IMR-90 (cell line): Measurements from ENCODE around the gene ANGPT4. TPM values are rescaled to one million over a fixed set of nuclear protein-coding genes. Genes with fewer than 3 reads are reported as not detected.

Experiments used
- ATAC-seq: fragments of 200-7000 bp; cut with Tn5 transposase; 2 replicates; pipeline ENCODE4 v1.9.1; 2020; ENCODE audit warnings: low read depth, mild to moderate bottlenecking, moderate library complexity
- BruUV-seq: library from RNA; stranded (reverse); fragments of 400-500 nt; replicated peaks from 2 replicates; lab custom pipeline; 2021; lab: Mats Ljungman, UMichigan
- CTCF ChIA-PET: fragments of 300-600 bp; formaldehyde crosslinking; extraction: SDS; loops from one replicate; lab custom pipeline; 2021; ENCODE audit warnings: antibody characterized with exemption; lab: Yijun Ruan, JAX
- POLR2A ChIA-PET: fragments of 300-600 bp; sonication (Branson Sonifier 250); formaldehyde crosslinking; loops from one replicate; lab custom pipeline; 2022; ENCODE audit warnings: antibody characterized with exemption; ENCODE audit not compliant: unreplicated experiment; lab: Charles Lee
- DNase-seq: peaks from one replicate; pipeline ENCODE4 v3.0.0; 2013
- H2AFZ ChIP-seq: replicated peaks from 2 replicates; pipeline ENCODE3; 2013; ENCODE audit warnings: low read length, mild to moderate bottlenecking; ENCODE audit not compliant: poor library complexity
- H2AK5ac ChIP-seq: 2 replicates; pipeline ENCODE4 v1.6.1; 2013; ENCODE audit warnings: low read depth, low read length, inconsistent platforms
- H2AK9ac ChIP-seq: replicated peaks from 2 replicates; pipeline ENCODE3; 2013; ENCODE audit warnings: mild to moderate bottlenecking, low read depth, low read length, moderate library complexity; ENCODE audit not compliant: poor library complexity
- H2BK120ac ChIP-seq: 2 replicates; pipeline ENCODE4 v1.6.1; 2013; ENCODE audit warnings: low read depth, low read length, inconsistent platforms
- H2BK15ac ChIP-seq: 3 replicates; pipeline ENCODE4 v1.6.1; 2013; ENCODE audit warnings: low read depth, low read length, inconsistent platforms
- H2BK20ac ChIP-seq: 2 replicates; pipeline ENCODE4 v1.6.1; 2013; ENCODE audit warnings: low read depth, mild to moderate bottlenecking, inconsistent platforms, low read length, moderate library complexity
- H2BK5ac ChIP-seq: 2 replicates; pipeline ENCODE4 v1.6.1; 2013; ENCODE audit warnings: mild to moderate bottlenecking, low read depth, low read length, inconsistent platforms; ENCODE audit not compliant: poor library complexity, severe bottlenecking
- H3K14ac ChIP-seq: replicated peaks from 2 replicates; pipeline ENCODE4 v1.6.1; 2013; ENCODE audit warnings: low read depth, low read length, inconsistent platforms
- H3K18ac ChIP-seq: 2 replicates; pipeline ENCODE4 v1.6.1; 2013; ENCODE audit warnings: low read depth, low read length, control low read depth
- H3K23ac ChIP-seq: 2 replicates; pipeline ENCODE4 v1.6.1; 2013; ENCODE audit warnings: low read depth, low read length, inconsistent platforms
- H3K27ac ChIP-seq: 2 replicates; pipeline ENCODE4 v1.5.1; 2013; ENCODE audit warnings: mild to moderate bottlenecking, control low read depth, low read length; ENCODE audit not compliant: insufficient read depth
- H3K27me3 ChIP-seq: 2 replicates; pipeline ENCODE4 v1.6.1; 2013; ENCODE audit warnings: low read length; ENCODE audit not compliant: control insufficient read depth, insufficient read depth
- H3K36me3 ChIP-seq: 2 replicates; pipeline ENCODE4 v1.6.1; 2013; ENCODE audit warnings: low read length, mixed read lengths; ENCODE audit not compliant: control insufficient read depth, insufficient read depth
- H3K4ac ChIP-seq: 2 replicates; pipeline ENCODE4 v1.6.1; 2013; ENCODE audit warnings: low read depth, low read length, inconsistent platforms
- H3K4me1 ChIP-seq: 2 replicates; pipeline ENCODE4 v1.6.1; 2013; ENCODE audit warnings: low read length, mixed read lengths; ENCODE audit not compliant: control insufficient read depth, insufficient read depth
- H3K4me2 ChIP-seq: 2 replicates; pipeline ENCODE4 v1.6.1; 2013; ENCODE audit warnings: low read depth, mild to moderate bottlenecking, control low read depth, low read length, moderate library complexity
- H3K4me3 ChIP-seq: 2 replicates; pipeline ENCODE4 v1.5.1; 2013; ENCODE audit warnings: low read depth, mild to moderate bottlenecking, control low read depth, low read length, moderate library complexity; ENCODE audit not compliant: insufficient read depth
- H3K56ac ChIP-seq: 2 replicates; pipeline ENCODE4 v1.6.1; 2013; ENCODE audit warnings: low read length, inconsistent platforms; ENCODE audit not compliant: insufficient read depth; ENCODE audit errors: extremely low read depth
- H3K79me1 ChIP-seq, 2 experiments: 2 replicates each; pipeline ENCODE4 v1.6.1; 2013; ENCODE audit warnings: low read length in 2 of 2, inconsistent platforms in 1 of 2, low read depth in 1 of 2
- H3K9ac ChIP-seq: 2 replicates; pipeline ENCODE4 v1.6.1; 2013; ENCODE audit warnings: low read depth, low read length, control low read depth
- H3K9me1 ChIP-seq: 2 replicates; pipeline ENCODE4 v1.6.1; 2013; ENCODE audit warnings: low read length, inconsistent platforms; ENCODE audit not compliant: insufficient read depth
- H3K9me3 ChIP-seq: 2 replicates; pipeline ENCODE4 v1.6.1; 2013; ENCODE audit warnings: low read length; ENCODE audit not compliant: control insufficient read depth, insufficient read depth
- H4K20me1 ChIP-seq: 2 replicates; pipeline ENCODE4 v1.6.1; 2013; ENCODE audit warnings: low read length, inconsistent platforms; ENCODE audit not compliant: insufficient read depth
- H4K5ac ChIP-seq: 2 replicates; pipeline ENCODE4 v1.6.1; 2013; ENCODE audit warnings: mild to moderate bottlenecking, low read depth, low read length, control low read depth
- H4K8ac ChIP-seq, 2 experiments: 2 replicates each; pipeline ENCODE4 v1.6.1; 2013; ENCODE audit warnings: low read depth in 2 of 2, low read length in 2 of 2, control low read depth in 1 of 2, inconsistent platforms in 1 of 2
- H4K91ac ChIP-seq: 2 replicates; pipeline ENCODE4 v1.6.1; 2013; ENCODE audit warnings: low read depth, low read length, inconsistent platforms; ENCODE audit not compliant: insufficient read depth
- CEBPB ChIP-seq: IDR thresholded peaks from 2 replicates; pipeline ENCODE4 v1.6.1; 2012; ENCODE audit warnings: low read depth, low read length, improper control_type of control experiment
- ELK1 ChIP-seq: fragments of 150-350 bp; IDR thresholded peaks from 2 replicates; pipeline ENCODE4 v1.6.1; 2016; ENCODE audit warnings: low read depth, mild to moderate bottlenecking, low read length, moderate library complexity, borderline replicate concordance
- MXI1 ChIP-seq: IDR thresholded peaks from 2 replicates; pipeline ENCODE4 v1.6.1; 2012; ENCODE audit warnings: low read depth, mild to moderate bottlenecking, low read length, moderate library complexity, borderline replicate concordance
- RAD21 ChIP-seq: IDR thresholded peaks from 2 replicates; pipeline ENCODE4 v1.6.1; 2012; ENCODE audit warnings: low read length, improper control_type of control experiment
- SMC3 ChIP-seq: fragments of 150-350 bp; IDR thresholded peaks from 2 replicates; pipeline ENCODE4 v1.6.1; 2016; ENCODE audit warnings: low read depth, mild to moderate bottlenecking, antibody characterized with exemption, low read length, moderate library complexity
- WGBS, 2 experiments: methylation state at CpG; one replicate each; pipeline versions ENCODE4 v1.1.5 to v1.1.7; 2013; ENCODE audit warnings: missing lambda C conversion rate in 2 of 2; ENCODE audit not compliant: insufficient read length in 1 of 2; ENCODE audit errors: extremely low coverage in 2 of 2; 5-methylcytosine and 5-hydroxymethylcytosine counted together
- dilution Hi-C: fragments of 300-500 bp; cut with HindIII; formaldehyde crosslinking; loops from one replicate; pipeline ENCODE4 v1.14.3; 2018; ENCODE audit warnings: low sequenced_read_pairs; ENCODE audit not compliant: unreplicated experiment
- in situ Hi-C: fragments of 300-500 bp; cut with MboI; formaldehyde crosslinking; loops from 3 replicates; pipeline ENCODE4 v1.14.3; 2019; ENCODE audit warnings: low sequenced_read_pairs, inconsistent platforms, mixed read lengths
- intact Hi-C: fragments of 100-400 bp; cut with micrococcal nuclease; formaldehyde crosslinking; loops from 2 replicates; pipeline ENCODE4 v1.10.0; 2022
- polyA plus RNA-seq, 3 experiments: library from polyadenylated mRNA; depleted of rRNA; stranded (reverse); fragments of >200 nt; gene quantifications; 2 replicates each; pipeline ENCODE4 v1.2.3, GENCODE V29; 2012; ENCODE audit warnings: low replicate concordance in 1 of 3
- total RNA-seq: library from RNA; depleted of rRNA; stranded (reverse); fragments of >200 nt; gene quantifications from 2 replicates; pipeline ENCODE4 v1.2.3, GENCODE V29; 2012

The ANGPT4 gene
- total and polyA plus RNA-seq, 2 of the 4 experiments (the other 2 are of a cell fraction), result not detected

DNA sequence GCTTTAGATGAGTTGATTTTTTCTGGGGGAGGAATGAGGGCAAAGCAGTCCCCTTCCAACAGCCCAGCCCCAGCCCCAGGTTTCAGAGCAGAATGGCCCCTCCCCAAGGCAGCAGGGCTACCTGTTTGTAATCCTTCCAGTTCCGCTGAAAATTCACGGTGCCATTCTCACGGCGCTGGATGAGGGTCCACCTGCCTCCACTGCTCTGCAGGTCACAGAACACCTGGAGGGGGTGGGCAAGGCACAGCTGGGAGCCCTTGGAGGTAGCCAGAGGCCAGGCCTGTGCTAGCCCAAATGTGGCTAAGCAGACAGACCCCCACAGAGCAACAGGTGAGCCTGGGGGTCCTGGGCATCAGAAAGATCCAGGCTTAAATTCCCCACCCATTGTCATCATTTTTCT, 36.5 kb downstream of the ANGPT4 start:
- Histone ChIP-seq H4K5ac (no peak overlapping the region), H2BK15ac (no peak overlapping the region), H3K4me3 (no peak overlapping the region), H3K4ac (no peak overlapping the region), H3K23ac (no peak overlapping the region), H2AFZ (no peak overlapping the region), H3K9me1 (no peaks in the 10 kb centered on the region), H2AK5ac (no peak overlapping the region), H3K27me3 (no peaks in the 10 kb centered on the region; the same call in 1 of the 2 replicates), H2BK5ac (no peak overlapping the region), H2AK9ac (no peak overlapping the region), H3K14ac (no peak overlapping the region), H2BK20ac (no peak overlapping the region), H3K56ac (no peak overlapping the region), H3K9ac (no peak overlapping the region), H3K9me3 (no peaks in the 10 kb centered on the region), H4K20me1 (no peaks in the 10 kb centered on the region), H3K27ac (no peak overlapping the region), H4K8ac (no peak overlapping the region), H3K4me2 (no peak overlapping the region), H3K4me1 (no peaks in the 10 kb centered on the region), H3K18ac (no peak overlapping the region), H4K91ac (no peak overlapping the region), H2BK120ac (no peak overlapping the region), H3K79me1 (no peaks in the 10 kb centered on the region), H3K36me3 (no peaks in the 10 kb centered on the region)
- CTCF ChIA-PET, result no interaction called here
- intact Hi-C loops, result no loop called here
- no TSS peak for BruUV-seq
- in situ Hi-C loops, result no loop called here
- POLR2A ChIA-PET, result no interaction called here
- TF ChIP-seq ELK1 (no peak), RAD21 (no peak), MXI1 (no peak), CEBPB (no peak), SMC3 (no peak)
- ATAC-seq (no peak), DNase-seq (no peak)
- dilution Hi-C loops, result no loop called here
- WGBS, 2 experiments, result 50% methylated on average over 4 of the region's 4 CpGs; no CpG with 5 or more reads in 1 of the 2 experiments
